Endothelial cell of umbilical vein (primary cell): ENCODE data around the gene CFAP46.

ENCODE experiments used
- EZH2 ChIP-seq: IDR thresholded peaks from 2 replicates; pipeline ENCODE4 v1.6.1; 2012; ENCODE audit warnings: borderline replicate concordance, low read depth, mild to moderate bottlenecking, moderate library complexity, low read length, inconsistent platforms; ENCODE audit not compliant: severe bottlenecking
- FOS ChIP-seq: IDR thresholded peaks from 2 replicates; pipeline ENCODE4 v1.6.1; 2011; ENCODE audit warnings: mild to moderate bottlenecking, low read length, moderate library complexity, borderline replicate concordance; ENCODE audit not compliant: insufficient read depth
- JUN ChIP-seq: IDR thresholded peaks from 2 replicates; pipeline ENCODE4 v1.6.1; 2011; ENCODE audit warnings: borderline replicate concordance, low read depth; ENCODE audit not compliant: insufficient read length, insufficient read depth
- MYC ChIP-seq: IDR thresholded peaks from one replicate; pipeline ENCODE4 v1.6.1; 2011; ENCODE audit warnings: mild to moderate bottlenecking, low read depth, low read length
- POLR2A ChIP-seq: IDR thresholded peaks from 2 replicates; pipeline ENCODE4 v1.6.1; 2012; ENCODE audit warnings: low read depth, mild to moderate bottlenecking, control low read depth, low read length
- POLR2AphosphoS5 ChIP-seq: IDR thresholded peaks from 2 replicates; pipeline ENCODE4 v1.6.1; 2012; ENCODE audit warnings: low read depth, mild to moderate bottlenecking, control low read depth, low read length, moderate library complexity; ENCODE audit not compliant: insufficient read depth
- TF ChIP-seq, protein P1 (sequence below), 2 donors: IDR thresholded peaks; 1 replicate in 1 of 2; 2 replicates in 1 of 2; pipeline ENCODE4 v1.5.1; 2011; ENCODE audit warnings: low read length in 2 of 2, mild to moderate bottlenecking in 2 of 2, moderate library complexity in 2 of 2, control low read depth in 1 of 2, inconsistent platforms in 1 of 2, low read depth in 1 of 2; ENCODE audit not compliant: insufficient read depth in 1 of 2; ENCODE audit errors: extremely low read depth in 1 of 2
- TF ChIP-seq, protein P2 (sequence below): IDR thresholded peaks from 2 replicates; pipeline ENCODE4 v1.6.1; 2011; ENCODE audit not compliant: insufficient read depth, insufficient read length

DNA sequence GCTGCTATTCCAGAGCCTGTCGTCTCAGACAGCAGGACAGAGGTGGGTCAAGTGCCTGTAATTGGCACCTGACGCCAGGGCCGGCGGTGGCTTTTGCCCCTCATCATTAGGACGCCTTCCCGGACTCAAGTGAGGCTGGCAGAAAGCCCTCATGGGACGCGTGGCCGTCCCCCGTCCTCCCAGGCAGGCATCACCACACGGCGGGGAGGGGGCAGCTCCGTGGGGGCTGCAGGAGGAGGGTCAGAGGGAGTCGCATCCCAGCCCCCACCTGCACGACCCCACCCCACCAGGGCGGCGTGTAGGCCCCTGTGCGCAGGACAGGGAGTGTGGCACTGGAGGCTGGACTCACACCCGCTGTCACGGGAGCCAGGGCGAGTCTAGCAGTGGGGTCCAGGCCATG is 16.3 kb downstream of the CFAP46 start:
- TF ChIP-seq POLR2AphosphoS5, result no peak
- TF ChIP-seq, protein P1, sequence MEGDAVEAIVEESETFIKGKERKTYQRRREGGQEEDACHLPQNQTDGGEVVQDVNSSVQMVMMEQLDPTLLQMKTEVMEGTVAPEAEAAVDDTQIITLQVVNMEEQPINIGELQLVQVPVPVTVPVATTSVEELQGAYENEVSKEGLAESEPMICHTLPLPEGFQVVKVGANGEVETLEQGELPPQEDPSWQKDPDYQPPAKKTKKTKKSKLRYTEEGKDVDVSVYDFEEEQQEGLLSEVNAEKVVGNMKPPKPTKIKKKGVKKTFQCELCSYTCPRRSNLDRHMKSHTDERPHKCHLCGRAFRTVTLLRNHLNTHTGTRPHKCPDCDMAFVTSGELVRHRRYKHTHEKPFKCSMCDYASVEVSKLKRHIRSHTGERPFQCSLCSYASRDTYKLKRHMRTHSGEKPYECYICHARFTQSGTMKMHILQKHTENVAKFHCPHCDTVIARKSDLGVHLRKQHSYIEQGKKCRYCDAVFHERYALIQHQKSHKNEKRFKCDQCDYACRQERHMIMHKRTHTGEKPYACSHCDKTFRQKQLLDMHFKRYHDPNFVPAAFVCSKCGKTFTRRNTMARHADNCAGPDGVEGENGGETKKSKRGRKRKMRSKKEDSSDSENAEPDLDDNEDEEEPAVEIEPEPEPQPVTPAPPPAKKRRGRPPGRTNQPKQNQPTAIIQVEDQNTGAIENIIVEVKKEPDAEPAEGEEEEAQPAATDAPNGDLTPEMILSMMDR (IDR thresholded peaks at IDR 0.05; ENCODE audit: extremely low read depth in 1 of 2, insufficient read depth in 1 of 2, low read depth in 1 of 2, low read length in 2 of 2), result no peak
- no peak for TF ChIP-seq JUN
- TF ChIP-seq EZH2, result no peak
- no peak for TF ChIP-seq POLR2A
- TF ChIP-seq MYC, result no peak
- TF ChIP-seq FOS, result no peak
- TF ChIP-seq, protein P2, sequence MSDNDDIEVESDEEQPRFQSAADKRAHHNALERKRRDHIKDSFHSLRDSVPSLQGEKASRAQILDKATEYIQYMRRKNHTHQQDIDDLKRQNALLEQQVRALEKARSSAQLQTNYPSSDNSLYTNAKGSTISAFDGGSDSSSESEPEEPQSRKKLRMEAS, result no peak
